MM.1S (cell line): ENCODE measurements around the gene ZNF561.

Experiments used
- EZH2 ChIP-seq: fragments of 300-600 bp; sonication (generic); optimal IDR thresholded peaks from 2 replicates; pipeline ENCODE3; 2017; ENCODE audit warnings: low read depth, mild to moderate bottlenecking, antibody characterized with exemption, low read length, mixed read lengths
- EZH2phosphoT487 ChIP-seq: fragments of 300-600 bp; sonication (generic); IDR thresholded peaks from 2 replicates; pipeline ENCODE4 v1.6.1; 2018; ENCODE audit warnings: antibody characterized with exemption, low read length
- TF ChIP-seq, protein P1 (sequence below): fragments of 300-600 bp; sonication (generic); IDR thresholded peaks from 2 replicates; pipeline ENCODE4 v1.5.1; 2016; ENCODE audit warnings: antibody characterized with exemption, low read length, mixed read lengths

DNA sequence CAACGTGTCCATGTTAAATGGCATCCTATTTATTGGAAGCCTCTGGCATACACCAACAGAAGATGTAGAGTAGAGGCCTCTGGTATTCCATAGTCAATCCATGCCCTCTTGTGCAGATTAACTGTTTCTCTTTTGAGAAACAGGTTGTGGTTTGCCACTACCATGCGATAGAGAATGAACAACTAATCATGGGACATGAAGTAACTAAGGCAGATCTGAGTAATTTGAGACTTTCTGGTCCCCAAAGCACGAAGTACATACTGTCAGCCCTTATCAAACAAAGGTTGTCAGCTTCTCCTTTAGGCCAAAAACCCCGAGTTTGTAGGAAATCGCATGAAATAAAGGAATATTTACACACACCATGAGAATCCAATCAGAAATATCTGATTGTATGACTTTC lies 40.3 kb downstream of the ZNF561 start:
- TF ChIP-seq EZH2 (no peak), EZH2phosphoT487 (no peak)
- TF ChIP-seq, protein P1, sequence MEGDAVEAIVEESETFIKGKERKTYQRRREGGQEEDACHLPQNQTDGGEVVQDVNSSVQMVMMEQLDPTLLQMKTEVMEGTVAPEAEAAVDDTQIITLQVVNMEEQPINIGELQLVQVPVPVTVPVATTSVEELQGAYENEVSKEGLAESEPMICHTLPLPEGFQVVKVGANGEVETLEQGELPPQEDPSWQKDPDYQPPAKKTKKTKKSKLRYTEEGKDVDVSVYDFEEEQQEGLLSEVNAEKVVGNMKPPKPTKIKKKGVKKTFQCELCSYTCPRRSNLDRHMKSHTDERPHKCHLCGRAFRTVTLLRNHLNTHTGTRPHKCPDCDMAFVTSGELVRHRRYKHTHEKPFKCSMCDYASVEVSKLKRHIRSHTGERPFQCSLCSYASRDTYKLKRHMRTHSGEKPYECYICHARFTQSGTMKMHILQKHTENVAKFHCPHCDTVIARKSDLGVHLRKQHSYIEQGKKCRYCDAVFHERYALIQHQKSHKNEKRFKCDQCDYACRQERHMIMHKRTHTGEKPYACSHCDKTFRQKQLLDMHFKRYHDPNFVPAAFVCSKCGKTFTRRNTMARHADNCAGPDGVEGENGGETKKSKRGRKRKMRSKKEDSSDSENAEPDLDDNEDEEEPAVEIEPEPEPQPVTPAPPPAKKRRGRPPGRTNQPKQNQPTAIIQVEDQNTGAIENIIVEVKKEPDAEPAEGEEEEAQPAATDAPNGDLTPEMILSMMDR = no peak
